CD4-positive, alpha-beta T cell treated with Interleukin-15 for 4 hours (primary cell): ENCODE results near the gene POU2F3.
"Not testable (repeated sequence)": the region's sequence is repeated elsewhere in the genome, so short reads cannot be mapped to it uniquely, and the experiment has no call there.

Source experiments
- DNase-seq: peaks from one replicate; pipeline ENCODE4 v3.0.0-alpha.2; 2020; ENCODE audit warnings: low spot score

Gene POU2F3

GRCh38 chr11:120253377-120253776 lies 13.4 kb downstream of the POU2F3 start:
- not testable (repeated sequence) for DNase-seq

- no peak for DNase-seq
These were observed 15.0 kb downstream of the POU2F3 start for GRCh38 chr11:120254788-120255518.

GRCh38 chr11:120255519-120255866 lies 15.6 kb downstream of the POU2F3 start:
- DNase-seq: no peak

- no peak for DNase-seq
These were observed 16.2 kb downstream of the POU2F3 start for GRCh38 chr11:120256178-120256577.

GRCh38 chr11:120256779-120257178 lies 16.8 kb downstream of the POU2F3 start:
- DNase-seq: no peak

GRCh38 chr11:120257346-120257745 lies 17.4 kb downstream of the POU2F3 start:
- DNase-seq: no peak

- no peak for DNase-seq
These were observed 18.7 kb downstream of the POU2F3 start for GRCh38 chr11:120258661-120259060.

GRCh38 chr11:120259241-120259640 lies 19.3 kb downstream of the POU2F3 start:
- DNase-seq: no peak

- no peak for DNase-seq
These were observed 20.1 kb downstream of the POU2F3 start for GRCh38 chr11:120259988-120260565.

- no peak for DNase-seq
These were observed 20.7 kb downstream of the POU2F3 start for GRCh38 chr11:120260616-120261015.

GRCh38 chr11:120261321-120261720 lies 21.4 kb downstream of the POU2F3 start:
- no peak for DNase-seq

GRCh38 chr11:120261931-120262330 lies 22.0 kb downstream of the POU2F3 start:
- no peak for DNase-seq

- no peak for DNase-seq
These were observed 27.4 kb downstream of the POU2F3 start for GRCh38 chr11:120267319-120267718.

- no peak for DNase-seq
These were observed 28.7 kb downstream of the POU2F3 start for GRCh38 chr11:120268686-120269085.

- no peak for DNase-seq
These were observed 30.4 kb downstream of the POU2F3 start for GRCh38 chr11:120270386-120270785.

GRCh38 chr11:120271672-120272071 lies 31.7 kb downstream of the POU2F3 start:
- no peak for DNase-seq

- no peak for DNase-seq
These were observed 32.4 kb downstream of the POU2F3 start for GRCh38 chr11:120272303-120272702.

GRCh38 chr11:120273432-120273831 lies 33.5 kb downstream of the POU2F3 start:
- DNase-seq: no peak

- not testable (repeated sequence) for DNase-seq
These were observed 34.0 kb downstream of the POU2F3 start for GRCh38 chr11:120273956-120274355.

GRCh38 chr11:120279502-120279901 lies 39.6 kb downstream of the POU2F3 start:
- DNase-seq: no peak

GRCh38 chr11:120280600-120281051 lies 40.7 kb downstream of the POU2F3 start:
- DNase-seq: no peak

GRCh38 chr11:120281143-120281795 lies 41.3 kb downstream of the POU2F3 start:
- DNase-seq: no peak

GRCh38 chr11:120283124-120283523 lies 43.2 kb downstream of the POU2F3 start:
- no peak for DNase-seq
